GM12873 (cell line): Measurements from ENCODE around the gene CLVS2.

Experiments
- CTCF ChIP-seq: IDR thresholded peaks from 2 replicates; pipeline ENCODE4 v1.5.1; 2012; ENCODE audit warnings: low read depth, mild to moderate bottlenecking, moderate library complexity, low read length, control low read depth; ENCODE audit not compliant: insufficient read depth; ENCODE audit errors: missing control alignments

CLVS2 gene

DNA sequence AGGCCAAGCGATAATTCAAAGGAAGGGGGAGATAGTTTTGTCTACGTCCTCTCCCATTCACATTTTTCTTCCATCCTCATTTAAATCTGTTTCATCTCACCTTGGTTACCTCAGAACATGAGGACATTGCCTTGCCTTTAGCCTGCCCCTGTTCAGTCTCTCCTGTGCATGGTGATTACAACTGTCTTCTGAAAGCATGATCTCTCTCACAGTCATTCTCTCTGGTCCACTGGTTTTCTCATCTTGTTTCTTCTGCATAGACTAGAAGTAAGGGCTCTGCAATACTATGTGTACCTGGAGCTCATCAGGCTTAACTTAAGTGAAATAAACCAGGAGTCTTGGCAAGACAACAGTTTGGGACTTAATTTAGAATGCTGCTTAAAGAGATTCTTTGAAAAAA, 31.4 kb downstream of the CLVS2 start:
- no peak for TF ChIP-seq CTCF

DNA sequence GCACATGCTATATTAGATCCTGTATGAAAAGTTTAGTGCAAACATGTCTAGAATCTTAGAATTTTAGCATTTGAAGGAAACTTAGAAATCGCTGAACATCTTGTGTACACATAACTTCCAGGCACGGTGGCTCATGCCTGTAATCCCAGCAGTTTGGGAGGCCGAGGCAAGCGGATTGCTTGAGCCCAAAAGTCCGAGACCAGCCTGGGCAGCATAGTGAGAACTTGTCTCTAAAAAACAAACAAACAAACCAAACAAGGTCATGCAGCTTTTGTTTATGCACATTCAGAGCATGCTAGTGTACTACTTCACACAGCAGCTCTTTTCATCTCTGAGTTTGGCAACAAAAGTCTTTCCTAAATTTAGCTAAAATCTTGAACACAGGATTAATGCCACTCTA, 32.2 kb downstream of the CLVS2 start:
- no peak for TF ChIP-seq CTCF

GRCh38 chr6:123030282-123030681, 34.2 kb downstream of the CLVS2 start:
- TF ChIP-seq CTCF, result no peak

- no peak for TF ChIP-seq CTCF
Measured at GRCh38 chr6:123036648-123037047, 40.6 kb downstream of the CLVS2 start.

DNA sequence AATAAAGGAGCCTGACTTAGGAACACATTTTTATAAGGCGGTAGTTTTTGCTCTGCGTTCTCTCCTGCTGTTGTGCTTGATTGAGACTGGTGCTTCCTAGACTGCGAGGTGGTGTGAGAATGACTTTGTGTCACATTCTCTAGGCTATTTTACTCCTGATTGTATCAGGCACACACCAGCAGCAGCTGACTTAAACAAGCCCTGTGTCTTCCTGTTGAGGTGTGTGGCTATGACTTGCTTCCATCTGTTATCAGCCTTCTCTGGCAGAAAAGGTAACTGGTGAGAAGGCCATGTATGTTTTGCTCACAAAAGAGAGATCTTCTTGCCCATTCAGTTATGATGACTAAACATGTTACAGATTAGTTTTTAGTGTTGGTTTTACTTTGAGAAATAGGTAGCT, 43.4 kb downstream of the CLVS2 start:
- TF ChIP-seq CTCF, result no peak

GRCh38 chr6:123042401-123042800, 46.4 kb downstream of the CLVS2 start:
- no peak for TF ChIP-seq CTCF

- TF ChIP-seq CTCF, result no peak
Measured at GRCh38 chr6:123044341-123044860, 48.4 kb downstream of the CLVS2 start.
